ENCODE results near the gene MAD2L1. TPM values are rescaled to one million over a fixed set of nuclear protein-coding genes. Genes with fewer than 3 reads are reported as not detected.

The MAD2L1 gene
- total RNA-seq, 4 donors from 2014 or later: 0.37 to 3.4 (median 1.4) TPM

- no peaks in the 10 kb centered on the region for H3K27me3 ChIP-seq
- H3K4me3 ChIP-seq: no peak overlapping the region
- intact Hi-C loops (cut with DNase I; ENCODE audit: low total_unique reads) (no loop called here), in situ Hi-C loops (cut with MboI; ENCODE audit: low pct_ligation_motif_present in 1 of 4, low pct_unique_long_range_greater_than_20kb in 1 of 4, low sequenced_read_pairs in 3 of 4) (no loop called here)
- H3K27ac ChIP-seq: no peak overlapping the region
- H3K4me1 ChIP-seq: peaks cover 0 to 5% (median 0%) of the 10 kb centered on the region in 4 donors
- 88% methylated on average over 2 of the region's 2 CpGs for WGBS, 2 donors (ENCODE audit: low coverage in 1 of 2)
- DNase-seq: no peak
- no peaks in the 10 kb centered on the region for H3K9me3 ChIP-seq
- peaks cover 0 to 2% (median 0%) of the 10 kb centered on the region in 4 donors for H3K36me3 ChIP-seq
- TF ChIP-seq POLR2AphosphoS5 (IDR thresholded peaks at IDR 0.05) (no peak), POLR2A (IDR thresholded peaks at IDR 0.05) (no peak), EP300 (IDR thresholded peaks at IDR 0.05; ENCODE audit: low read depth) (no peak), CTCF (IDR thresholded peaks at IDR 0.05) (no peak)
These were observed 16.5 kb upstream of the MAD2L1 start for GRCh38 chr4:120083152-120083551.

- Histone ChIP-seq H3K36me3 (peaks cover 0 to 2% (median 0%) of the 10 kb centered on the region in 4 donors), H3K4me1 (peaks cover 0 to 5% (median 0%) of the 10 kb centered on the region in 4 donors), H3K27ac (no peak overlapping the region), H3K9me3 (no peaks in the 10 kb centered on the region), H3K27me3 (no peaks in the 10 kb centered on the region), H3K4me3 (no peak overlapping the region)
- no peak for DNase-seq
- in situ Hi-C loops (cut with MboI; ENCODE audit: low pct_ligation_motif_present in 1 of 4, low pct_unique_long_range_greater_than_20kb in 1 of 4, low sequenced_read_pairs in 3 of 4) (no loop called here), intact Hi-C loops (cut with DNase I; ENCODE audit: low total_unique reads) (no loop called here)
- WGBS, 2 donors (ENCODE audit: low coverage in 1 of 2): 77 to 78% methylated on average over 1 of the region's 1 CpG
- no peak for TF ChIP-seq POLR2A (IDR thresholded peaks at IDR 0.05)
- no peak for TF ChIP-seq CTCF (IDR thresholded peaks at IDR 0.05)
- TF ChIP-seq EP300 (IDR thresholded peaks at IDR 0.05; ENCODE audit: low read depth): no peak
- TF ChIP-seq POLR2AphosphoS5 (IDR thresholded peaks at IDR 0.05): no peak
These were observed 15.6 kb upstream of the MAD2L1 start for GRCh38 chr4:120082251-120082650.

- in situ Hi-C loops (cut with MboI; ENCODE audit: low pct_ligation_motif_present in 1 of 4, low pct_unique_long_range_greater_than_20kb in 1 of 4, low sequenced_read_pairs in 3 of 4) (no loop called here), intact Hi-C loops (cut with DNase I; ENCODE audit: low total_unique reads) (no loop called here)
- no peak overlapping the region for H3K27ac ChIP-seq
- no peak for TF ChIP-seq EP300 (IDR thresholded peaks at IDR 0.05; ENCODE audit: low read depth)
- TF ChIP-seq POLR2AphosphoS5 (IDR thresholded peaks at IDR 0.05): no peak
- no peak for TF ChIP-seq CTCF (IDR thresholded peaks at IDR 0.05)
- TF ChIP-seq POLR2A (IDR thresholded peaks at IDR 0.05): no peak
- DNase-seq: no peak
- peaks cover 0 to 5% (median 0%) of the 10 kb centered on the region in 4 donors for H3K4me1 ChIP-seq
- H3K9me3 ChIP-seq: no peaks in the 10 kb centered on the region
- peaks cover 0 to 2% (median 0%) of the 10 kb centered on the region in 4 donors for H3K36me3 ChIP-seq
- H3K4me3 ChIP-seq: no peak overlapping the region
- H3K27me3 ChIP-seq: no peaks in the 10 kb centered on the region
These were observed 15.1 kb upstream of the MAD2L1 start for GRCh38 chr4:120081726-120082125.

GRCh38 chr4:120080533-120080932 lies 13.9 kb upstream of the MAD2L1 start:
- no peaks in the 10 kb centered on the region for H3K9me3 ChIP-seq
- WGBS, 2 donors (ENCODE audit: low coverage in 1 of 2): 57 to 70% methylated on average over 2 of the region's 2 CpGs
- no peak for DNase-seq
- H3K27ac ChIP-seq: no peak overlapping the region
- no peaks in the 10 kb centered on the region for H3K27me3 ChIP-seq
- H3K4me3 ChIP-seq: no peak overlapping the region
- intact Hi-C loops (cut with DNase I; ENCODE audit: low total_unique reads): no loop called here
- peaks cover 0 to 5% (median 0%) of the 10 kb centered on the region in 4 donors for H3K4me1 ChIP-seq
- H3K36me3 ChIP-seq: peaks cover 0 to 2% (median 0%) of the 10 kb centered on the region in 4 donors
- TF ChIP-seq POLR2A (IDR thresholded peaks at IDR 0.05): no peak
- no peak for TF ChIP-seq POLR2AphosphoS5 (IDR thresholded peaks at IDR 0.05)
- TF ChIP-seq CTCF (IDR thresholded peaks at IDR 0.05): no peak
- no peak for TF ChIP-seq EP300 (IDR thresholded peaks at IDR 0.05; ENCODE audit: low read depth)
- in situ Hi-C loops (cut with MboI; ENCODE audit: low pct_ligation_motif_present in 1 of 4, low pct_unique_long_range_greater_than_20kb in 1 of 4, low sequenced_read_pairs in 3 of 4): no loop called here

Data from transverse colon (tissue), 4 donors.